ENCODE results near the gene UTP14A.

- TF ChIP-seq CTCF (IDR thresholded peaks at IDR 0.05; ENCODE audit: low read length) = no peak
- TF ChIP-seq EZH2 (optimal IDR thresholded peaks at IDR 0.05; ENCODE audit: low read depth, low read length) = no peak
Observed at GRCh38 chrX:129908636-129909035, 2.7 kb downstream of the UTP14A start.

Measured in MM.1S (cell line).